Lung (tissue), 12 donors: Measurements from ENCODE around the gene MARK2. TPM values are rescaled to one million over a fixed set of nuclear protein-coding genes. Genes with fewer than 3 reads are reported as not detected.

Experiments
- ATAC-seq: fragments of 200-7000 bp; cut with Tn5 transposase; one replicate; pipeline ENCODE4 v1.9.1; 2020; ENCODE audit warnings: moderate number of reproducible peaks; ENCODE audit not compliant: insufficient read depth, low FRiP score
- DNase-seq, 3 donors: peaks; one replicate each; pipeline ENCODE4 v3.0.0-alpha.2; 2013 to 2017
- H3K27ac ChIP-seq, 2 donors: one replicate each; pipeline ENCODE4 v1.5.1; 2013; ENCODE audit warnings: mild to moderate bottlenecking in 2 of 2, moderate library complexity in 2 of 2, control low read depth in 1 of 2, inconsistent platforms in 1 of 2, low read depth in 1 of 2, low read length in 1 of 2
- H3K27me3 ChIP-seq, 3 donors: one replicate each; pipeline ENCODE4 v1.5.1; 2013; ENCODE audit warnings: low read length in 2 of 3; ENCODE audit not compliant: control insufficient read depth in 3 of 3, insufficient read depth in 3 of 3
- H3K36me3 ChIP-seq, 4 donors: one replicate each; pipeline ENCODE4 v1.5.1; 2013; ENCODE audit warnings: low read length in 4 of 4, mild to moderate bottlenecking in 1 of 4, moderate library complexity in 1 of 4; ENCODE audit not compliant: control insufficient read depth in 4 of 4, insufficient read depth in 4 of 4
- H3K4me1 ChIP-seq, 5 donors: one replicate each; pipeline ENCODE4 v1.5.1; 2013; ENCODE audit warnings: low read length in 5 of 5, mild to moderate bottlenecking in 2 of 5, moderate library complexity in 1 of 5; ENCODE audit not compliant: control insufficient read depth in 5 of 5, insufficient read depth in 5 of 5
- H3K4me3 ChIP-seq: one replicate; pipeline ENCODE4 v1.5.1; 2013; ENCODE audit warnings: mild to moderate bottlenecking, control low read depth, moderate library complexity
- H3K9ac ChIP-seq, 2 donors: one replicate each; pipeline ENCODE4 v1.5.1; 2013; ENCODE audit warnings: low read length in 2 of 2, control low read depth in 1 of 2; ENCODE audit not compliant: insufficient read depth in 1 of 2
- H3K9me3 ChIP-seq, 4 donors: one replicate each; pipeline ENCODE4 v1.5.1; 2013; ENCODE audit warnings: low read length in 3 of 4, mild to moderate bottlenecking in 1 of 4, moderate library complexity in 1 of 4; ENCODE audit not compliant: control insufficient read depth in 4 of 4, insufficient read depth in 3 of 4
- WGBS, 2 donors: extraction: QIAGEN DNeasy Blood & Tissue Kit; methylation state at CpG; one replicate each; pipeline ENCODE4 v1.1.7; 2013; 5-methylcytosine and 5-hydroxymethylcytosine counted together
- polyA plus RNA-seq, 2 donors: library from polyadenylated mRNA; stranded (reverse); fragments of 200-250 nt; gene quantifications; one replicate each; pipeline ENCODE4 v1.2.1, GENCODE V29; 2013
- total RNA-seq, 2 donors: library from RNA; depleted of rRNA in 1 of 2; stranded (reverse); fragments of >200 nt in 1 of 2; gene quantifications; one replicate each; pipeline ENCODE4 v1.2.1, GENCODE V29; 2014 to 2021
- TF ChIP-seq, protein P1 (sequence below): IDR thresholded peaks from 2 replicates; pipeline ENCODE4 v1.5.1; 2012; ENCODE audit warnings: mild to moderate bottlenecking; ENCODE audit errors: control extremely low read depth, extremely low read depth
- donor health status: control.
- donor health status: control.
- donor health status: Bipolar disorder and iron deficiency.
- donor health status: healthy.
- donor health status: DM: yes; HTN: yes; CAD: no.

Gene MARK2
- total and polyA plus RNA-seq, 4 donors, result 15.5 to 42.9 (median 32.3) TPM

GRCh38 chr11:63889344-63889743 is 50.4 kb downstream of the MARK2 start:
- DNase-seq, result no peak
- ATAC-seq, result no peak
- TF ChIP-seq, protein P1, sequence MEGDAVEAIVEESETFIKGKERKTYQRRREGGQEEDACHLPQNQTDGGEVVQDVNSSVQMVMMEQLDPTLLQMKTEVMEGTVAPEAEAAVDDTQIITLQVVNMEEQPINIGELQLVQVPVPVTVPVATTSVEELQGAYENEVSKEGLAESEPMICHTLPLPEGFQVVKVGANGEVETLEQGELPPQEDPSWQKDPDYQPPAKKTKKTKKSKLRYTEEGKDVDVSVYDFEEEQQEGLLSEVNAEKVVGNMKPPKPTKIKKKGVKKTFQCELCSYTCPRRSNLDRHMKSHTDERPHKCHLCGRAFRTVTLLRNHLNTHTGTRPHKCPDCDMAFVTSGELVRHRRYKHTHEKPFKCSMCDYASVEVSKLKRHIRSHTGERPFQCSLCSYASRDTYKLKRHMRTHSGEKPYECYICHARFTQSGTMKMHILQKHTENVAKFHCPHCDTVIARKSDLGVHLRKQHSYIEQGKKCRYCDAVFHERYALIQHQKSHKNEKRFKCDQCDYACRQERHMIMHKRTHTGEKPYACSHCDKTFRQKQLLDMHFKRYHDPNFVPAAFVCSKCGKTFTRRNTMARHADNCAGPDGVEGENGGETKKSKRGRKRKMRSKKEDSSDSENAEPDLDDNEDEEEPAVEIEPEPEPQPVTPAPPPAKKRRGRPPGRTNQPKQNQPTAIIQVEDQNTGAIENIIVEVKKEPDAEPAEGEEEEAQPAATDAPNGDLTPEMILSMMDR, result no peak
- WGBS, 2 donors, result 75 to 90% methylated on average over 6 of the region's 6 CpGs
- H3K27ac ChIP-seq, result peak overlapping the region in 1 of 2 donors; percentile 61
- no peak overlapping the region for H3K9ac ChIP-seq
- H3K4me3 ChIP-seq, result no peak overlapping the region
- peaks cover 2 to 35% (median 4%) of the 10 kb centered on the region in 5 donors for H3K4me1 ChIP-seq
- no peaks in the 10 kb centered on the region for H3K9me3 ChIP-seq
- no peaks in the 10 kb centered on the region for H3K27me3 ChIP-seq
- H3K36me3 ChIP-seq, result peaks cover 0 to 2% (median under 1%) of the 10 kb centered on the region in 4 donors

DNA sequence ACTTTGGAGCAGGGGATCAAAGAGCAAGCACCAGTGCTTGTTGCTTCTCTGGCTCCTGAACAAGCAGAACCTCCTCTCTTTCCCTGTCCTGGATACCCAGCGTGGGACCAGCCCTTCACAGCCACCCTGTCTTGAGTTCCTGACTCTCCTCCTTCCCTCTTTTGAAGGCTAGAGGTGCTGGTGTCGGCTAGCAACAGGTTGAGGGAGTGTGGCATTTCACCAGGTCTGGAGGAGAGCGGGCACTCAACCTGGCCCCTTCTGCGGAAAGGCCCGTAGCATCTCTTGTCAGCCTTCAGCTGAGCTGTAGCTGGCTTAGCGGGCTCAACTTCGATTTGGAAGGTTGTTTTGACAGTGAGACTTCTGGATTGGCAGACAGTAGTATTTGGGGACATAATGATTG is 51.5 kb downstream of the MARK2 start:
- H3K9ac ChIP-seq, result no peak overlapping the region
- peaks cover 2 to 9% (median 3%) of the 10 kb centered on the region in 4 donors for H3K36me3 ChIP-seq
- H3K27ac ChIP-seq, result no peak overlapping the region
- H3K4me1 ChIP-seq, result peaks cover 0 to 35% (median 4%) of the 10 kb centered on the region in 5 donors
- H3K9me3 ChIP-seq, result no peaks in the 10 kb centered on the region
- TF ChIP-seq, protein P1, result no peak
- ATAC-seq, result no peak
- DNase-seq, result no peak
- no peak overlapping the region for H3K4me3 ChIP-seq
- H3K27me3 ChIP-seq, result no peaks in the 10 kb centered on the region
- WGBS, 2 donors, result 81 to 84% methylated on average over 7 of the region's 7 CpGs

- H3K4me1 ChIP-seq, result peaks cover 0 to 34% (median 4%) of the 10 kb centered on the region in 5 donors
- WGBS, 2 donors, result 24 to 34% methylated on average over 3 of the region's 3 CpGs
- peaks cover 9 to 17% (median 15%) of the 10 kb centered on the region in 4 donors for H3K36me3 ChIP-seq
- no peak overlapping the region for H3K9ac ChIP-seq
- H3K27ac ChIP-seq, result no peak overlapping the region
- ATAC-seq (no peak), DNase-seq (peak in 2 of 3 donors; percentile 25 to 55)
- TF ChIP-seq, protein P1, result no peak
- H3K9me3 ChIP-seq, result no peaks in the 10 kb centered on the region
- no peak overlapping the region for H3K4me3 ChIP-seq
- no peaks in the 10 kb centered on the region for H3K27me3 ChIP-seq
Observed at GRCh38 chr11:63892228-63892627, 53.3 kb downstream of the MARK2 start.

GRCh38 chr11:63893355-63893754 is 54.4 kb downstream of the MARK2 start:
- Histone ChIP-seq H3K4me3 (no peak overlapping the region), H3K9me3 (no peaks in the 10 kb centered on the region), H3K4me1 (peaks cover 0 to 25% (median 0%) of the 10 kb centered on the region in 5 donors), H3K27ac (no peak overlapping the region), H3K36me3 (peaks cover 12 to 28% (median 23%) of the 10 kb centered on the region in 4 donors), H3K27me3 (no peaks in the 10 kb centered on the region), H3K9ac (no peak overlapping the region)
- WGBS, 2 donors, result 98 to 99% methylated on average over 6 of the region's 6 CpGs
- DNase-seq, result no peak
- TF ChIP-seq, protein P1, result no peak
- ATAC-seq, result no peak
